Measurements from ENCODE around the gene FAM120C. TPM values are rescaled to one million over a fixed set of nuclear protein-coding genes. Genes with fewer than 3 reads are reported as not detected.
A peak's percentile ranks its signal among the peaks of the same experiment; 100 is the strongest.

Gene FAM120C
- total RNA-seq, 1 donor from 2014 or later, result 3.5 TPM

- no peak for TF ChIP-seq CTCF (IDR thresholded peaks at IDR 0.05; ENCODE audit: insufficient read depth, low read length, poor library complexity, severe bottlenecking)
Observed at GRCh38 chrX:54064564-54064963, 118.5 kb downstream of the FAM120C start.

GRCh38 chrX:54063361-54063760, 119.7 kb downstream of the FAM120C start:
- no peak for DNase-seq (ENCODE audit: low read depth)
- no peak overlapping the region for H3K4me3 ChIP-seq (ENCODE audit: low read depth, low read length)
- no peaks in the 10 kb centered on the region for H3K36me3 ChIP-seq (ENCODE audit: control insufficient read depth, insufficient read depth, low read length)
- H3K27me3 ChIP-seq (ENCODE audit: control insufficient read depth, insufficient read depth, low read length), result no peaks in the 10 kb centered on the region
- no peak for TF ChIP-seq CTCF (IDR thresholded peaks at IDR 0.05; ENCODE audit: insufficient read depth, low read length, poor library complexity, severe bottlenecking)

More at GRCh38 chrX:54064564-54064963, 118.5 kb downstream of the FAM120C start:
- Histone ChIP-seq H3K36me3 (ENCODE audit: control insufficient read depth, insufficient read depth, low read length) (no peaks in the 10 kb centered on the region), H3K27me3 (ENCODE audit: control insufficient read depth, insufficient read depth, low read length) (no peaks in the 10 kb centered on the region), H3K4me3 (ENCODE audit: low read depth, low read length) (no peak overlapping the region)
- DNase-seq (ENCODE audit: low read depth), result no peak

- DNase-seq (ENCODE audit: low read depth), result no peak
- Histone ChIP-seq H3K36me3 (ENCODE audit: control insufficient read depth, insufficient read depth, low read length) (no peaks in the 10 kb centered on the region), H3K27me3 (ENCODE audit: control insufficient read depth, insufficient read depth, low read length) (no peaks in the 10 kb centered on the region), H3K4me3 (ENCODE audit: low read depth, low read length) (no peak overlapping the region)
- no peak for TF ChIP-seq CTCF (IDR thresholded peaks at IDR 0.05; ENCODE audit: insufficient read depth, low read length, poor library complexity, severe bottlenecking)
Observed at GRCh38 chrX:54049801-54050200, 133.3 kb downstream of the FAM120C start.

GRCh38 chrX:54048412-54048811, 134.6 kb downstream of the FAM120C start:
- Histone ChIP-seq H3K4me3 (ENCODE audit: low read depth, low read length) (no peak overlapping the region), H3K36me3 (ENCODE audit: control insufficient read depth, insufficient read depth, low read length) (no peaks in the 10 kb centered on the region), H3K27me3 (ENCODE audit: control insufficient read depth, insufficient read depth, low read length) (no peaks in the 10 kb centered on the region)
- no peak for TF ChIP-seq CTCF (IDR thresholded peaks at IDR 0.05; ENCODE audit: insufficient read depth, low read length, poor library complexity, severe bottlenecking)
- DNase-seq (ENCODE audit: low read depth), result no peak

GRCh38 chrX:54045563-54046228, 137.4 kb downstream of the FAM120C start:
- Histone ChIP-seq H3K4me3 (ENCODE audit: low read depth, low read length) (no peak overlapping the region), H3K27me3 (ENCODE audit: control insufficient read depth, insufficient read depth, low read length) (no peaks in the 10 kb centered on the region), H3K36me3 (ENCODE audit: control insufficient read depth, insufficient read depth, low read length) (no peaks in the 10 kb centered on the region)
- TF ChIP-seq CTCF (IDR thresholded peaks at IDR 0.05; ENCODE audit: insufficient read depth, low read length, poor library complexity, severe bottlenecking), result no peak
- DNase-seq (ENCODE audit: low read depth), result no peak

- Histone ChIP-seq H3K4me3 (ENCODE audit: low read depth, low read length) (peak overlapping the region; percentile 34), H3K27me3 (ENCODE audit: control insufficient read depth, insufficient read depth, low read length) (no peaks in the 10 kb centered on the region), H3K36me3 (ENCODE audit: control insufficient read depth, insufficient read depth, low read length) (no peaks in the 10 kb centered on the region)
- no peak for TF ChIP-seq CTCF (IDR thresholded peaks at IDR 0.05; ENCODE audit: insufficient read depth, low read length, poor library complexity, severe bottlenecking)
- no peak for DNase-seq (ENCODE audit: low read depth)
Observed at GRCh38 chrX:54044877-54045338, 138.1 kb downstream of the FAM120C start.
